Activated CD8-positive, alpha-beta memory T cell treated with anti-CD3 and anti-CD28 coated beads, Interleukin-2, amount 50 U/mL, for 48 hours (primary cell): Measurements from ENCODE around the gene HMGCR.

Source experiments
- DNase-seq: peaks from one replicate; pipeline ENCODE4 v3.0.0-alpha.2; 2020

The HMGCR gene

GRCh38 chr5:75341934-75342333, 4.9 kb downstream of the HMGCR start:
- DNase-seq: no peak

GRCh38 chr5:75342836-75343235, 5.8 kb downstream of the HMGCR start:
- DNase-seq: no peak

GRCh38 chr5:75348241-75348640, 11.2 kb downstream of the HMGCR start:
- DNase-seq: no peak

- DNase-seq: no peak
These were observed 12.6 kb downstream of the HMGCR start for GRCh38 chr5:75349663-75350062.

- DNase-seq: no peak
These were observed 14.3 kb downstream of the HMGCR start for GRCh38 chr5:75351139-75351926.

- DNase-seq: no peak
These were observed 18.2 kb downstream of the HMGCR start for GRCh38 chr5:75355236-75355635.

- DNase-seq: no peak
These were observed 19.7 kb downstream of the HMGCR start for GRCh38 chr5:75356719-75357118.

- DNase-seq: no peak
These were observed 21.1 kb downstream of the HMGCR start for GRCh38 chr5:75358117-75358516.

- DNase-seq: no peak
These were observed 24.3 kb downstream of the HMGCR start for GRCh38 chr5:75361310-75361709.

GRCh38 chr5:75362474-75362975, 25.5 kb downstream of the HMGCR start:
- DNase-seq: no peak

GRCh38 chr5:75363111-75363510, 26.1 kb downstream of the HMGCR start:
- DNase-seq: no peak

GRCh38 chr5:75363726-75364495, 26.9 kb downstream of the HMGCR start:
- DNase-seq: no peak

- DNase-seq: no peak
These were observed 27.7 kb downstream of the HMGCR start for GRCh38 chr5:75364571-75365280.

- no peak for DNase-seq
These were observed 28.7 kb downstream of the HMGCR start for GRCh38 chr5:75365740-75366139.

- DNase-seq: no peak
These were observed 29.8 kb downstream of the HMGCR start for GRCh38 chr5:75366787-75367186.

GRCh38 chr5:75367401-75367800, 30.4 kb downstream of the HMGCR start:
- no peak for DNase-seq

GRCh38 chr5:75368391-75368790, 31.4 kb downstream of the HMGCR start:
- DNase-seq: no peak

GRCh38 chr5:75373862-75374261, 36.8 kb downstream of the HMGCR start:
- no peak for DNase-seq

GRCh38 chr5:75374394-75374814, 37.4 kb downstream of the HMGCR start:
- no peak for DNase-seq

- no peak for DNase-seq
These were observed 38.4 kb downstream of the HMGCR start for GRCh38 chr5:75375414-75375813.

GRCh38 chr5:75380099-75380498, 43.1 kb downstream of the HMGCR start:
- no peak for DNase-seq

GRCh38 chr5:75381456-75381855, 44.4 kb downstream of the HMGCR start:
- no peak for DNase-seq

GRCh38 chr5:75384218-75384617, 47.2 kb downstream of the HMGCR start:
- no peak for DNase-seq
